Fibroblast of lung (primary cell): Measurements from ENCODE around the gene AKNAD1.

Experiments
- EZH2 ChIP-seq: IDR thresholded peaks from 2 replicates; pipeline ENCODE4 v1.5.1; 2012; ENCODE audit warnings: low read length, control low read depth, mild to moderate bottlenecking; ENCODE audit errors: missing control alignments
- TF ChIP-seq, protein P1 (sequence below), 2 donors: IDR thresholded peaks in 1 of 2; conservative IDR thresholded peaks in 1 of 2; 1 replicate in 1 of 2; 2 replicates in 1 of 2; pipeline ENCODE4 v1.5.1; 2011 to 2012; ENCODE audit warnings: low read length in 2 of 2, control low read depth in 1 of 2, inconsistent platforms in 1 of 2, low read depth in 1 of 2, mild to moderate bottlenecking in 1 of 2

DNA sequence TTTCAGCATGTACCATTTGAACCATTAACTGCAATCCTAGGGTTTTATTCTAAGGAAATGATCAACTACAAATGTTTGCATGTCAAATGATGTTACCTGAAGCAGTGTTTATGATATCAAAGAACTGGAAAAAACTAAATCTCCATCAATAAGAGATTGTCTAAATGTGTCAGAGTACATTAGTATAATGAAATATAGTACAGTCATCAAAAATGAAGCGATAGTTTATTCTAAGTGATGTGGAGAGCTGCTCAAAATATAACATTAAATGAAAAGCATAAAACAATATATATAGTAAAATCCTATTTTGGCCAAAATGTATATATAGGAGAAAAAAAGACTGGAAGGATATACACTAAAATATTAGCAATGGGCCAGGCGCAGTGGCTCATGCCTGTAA is 24.0 kb downstream of the AKNAD1 start:
- TF ChIP-seq, protein P1, sequence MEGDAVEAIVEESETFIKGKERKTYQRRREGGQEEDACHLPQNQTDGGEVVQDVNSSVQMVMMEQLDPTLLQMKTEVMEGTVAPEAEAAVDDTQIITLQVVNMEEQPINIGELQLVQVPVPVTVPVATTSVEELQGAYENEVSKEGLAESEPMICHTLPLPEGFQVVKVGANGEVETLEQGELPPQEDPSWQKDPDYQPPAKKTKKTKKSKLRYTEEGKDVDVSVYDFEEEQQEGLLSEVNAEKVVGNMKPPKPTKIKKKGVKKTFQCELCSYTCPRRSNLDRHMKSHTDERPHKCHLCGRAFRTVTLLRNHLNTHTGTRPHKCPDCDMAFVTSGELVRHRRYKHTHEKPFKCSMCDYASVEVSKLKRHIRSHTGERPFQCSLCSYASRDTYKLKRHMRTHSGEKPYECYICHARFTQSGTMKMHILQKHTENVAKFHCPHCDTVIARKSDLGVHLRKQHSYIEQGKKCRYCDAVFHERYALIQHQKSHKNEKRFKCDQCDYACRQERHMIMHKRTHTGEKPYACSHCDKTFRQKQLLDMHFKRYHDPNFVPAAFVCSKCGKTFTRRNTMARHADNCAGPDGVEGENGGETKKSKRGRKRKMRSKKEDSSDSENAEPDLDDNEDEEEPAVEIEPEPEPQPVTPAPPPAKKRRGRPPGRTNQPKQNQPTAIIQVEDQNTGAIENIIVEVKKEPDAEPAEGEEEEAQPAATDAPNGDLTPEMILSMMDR (conservative IDR thresholded peaks at IDR 0.05 in 1 of 2, IDR thresholded peaks at IDR 0.05 in 1 of 2; ENCODE audit: low read depth in 1 of 2, low read length in 2 of 2): no peak
- no peak for TF ChIP-seq EZH2
